ENCODE data around the gene GPR132.

GRCh38 chr14:105100910-105101309 is 35.7 kb upstream of the GPR132 start:
- no peak for TF ChIP-seq POLR2A (IDR thresholded peaks at IDR 0.05)
- TF ChIP-seq, protein P1, sequence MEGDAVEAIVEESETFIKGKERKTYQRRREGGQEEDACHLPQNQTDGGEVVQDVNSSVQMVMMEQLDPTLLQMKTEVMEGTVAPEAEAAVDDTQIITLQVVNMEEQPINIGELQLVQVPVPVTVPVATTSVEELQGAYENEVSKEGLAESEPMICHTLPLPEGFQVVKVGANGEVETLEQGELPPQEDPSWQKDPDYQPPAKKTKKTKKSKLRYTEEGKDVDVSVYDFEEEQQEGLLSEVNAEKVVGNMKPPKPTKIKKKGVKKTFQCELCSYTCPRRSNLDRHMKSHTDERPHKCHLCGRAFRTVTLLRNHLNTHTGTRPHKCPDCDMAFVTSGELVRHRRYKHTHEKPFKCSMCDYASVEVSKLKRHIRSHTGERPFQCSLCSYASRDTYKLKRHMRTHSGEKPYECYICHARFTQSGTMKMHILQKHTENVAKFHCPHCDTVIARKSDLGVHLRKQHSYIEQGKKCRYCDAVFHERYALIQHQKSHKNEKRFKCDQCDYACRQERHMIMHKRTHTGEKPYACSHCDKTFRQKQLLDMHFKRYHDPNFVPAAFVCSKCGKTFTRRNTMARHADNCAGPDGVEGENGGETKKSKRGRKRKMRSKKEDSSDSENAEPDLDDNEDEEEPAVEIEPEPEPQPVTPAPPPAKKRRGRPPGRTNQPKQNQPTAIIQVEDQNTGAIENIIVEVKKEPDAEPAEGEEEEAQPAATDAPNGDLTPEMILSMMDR (IDR thresholded peaks at IDR 0.05): no peak

All from prostate gland (tissue), 2 donors.